Right renal cortex interstitium (tissue), 3 donors: ENCODE results near the gene PPT2. TPM values are rescaled to one million over a fixed set of nuclear protein-coding genes. Genes with fewer than 3 reads are reported as not detected.
"Not testable (repeated sequence)": the region's sequence is repeated elsewhere in the genome, so short reads cannot be mapped to it uniquely, and the experiment has no call there.

Experiments used
- DNase-seq, 3 donors: peaks; one replicate each; pipeline ENCODE4 v3.0.0-alpha.2; 2013; ENCODE audit warnings: low read depth in 3 of 3, low spot score in 2 of 3
- polyA plus RNA-seq, 3 donors: library from polyadenylated mRNA; unstranded; fragments of 120-200 nt; gene quantifications; one replicate each; pipeline ENCODE4 v1.2.1, GENCODE V29; 2013; ENCODE audit not compliant: insufficient read length in 3 of 3

The PPT2 gene
- polyA plus RNA-seq, 3 donors, result 28.5 to 32.0 (median 28.8) TPM

- DNase-seq, result not testable (repeated sequence)
These were observed 33.9 kb downstream of the PPT2 start for GRCh38 chr6:32187725-32188380.

- DNase-seq, result no peak
These were observed 34.6 kb downstream of the PPT2 start for GRCh38 chr6:32188381-32189068.

- DNase-seq, result no peak
These were observed 35.3 kb downstream of the PPT2 start for GRCh38 chr6:32189069-32189741.

- DNase-seq, result no peak
These were observed 35.8 kb downstream of the PPT2 start for GRCh38 chr6:32189742-32190053.

- DNase-seq, result peak in 2 of 3 donors; percentile 86 to 88
These were observed 36.3 kb downstream of the PPT2 start, which contains the start of gene PBX2 for GRCh38 chr6:32190054-32190851. Gene PBX2 (minus strand): TSS chr6:32190202. CDS start chr6:32189915, 287 bp downstream.

DNA sequence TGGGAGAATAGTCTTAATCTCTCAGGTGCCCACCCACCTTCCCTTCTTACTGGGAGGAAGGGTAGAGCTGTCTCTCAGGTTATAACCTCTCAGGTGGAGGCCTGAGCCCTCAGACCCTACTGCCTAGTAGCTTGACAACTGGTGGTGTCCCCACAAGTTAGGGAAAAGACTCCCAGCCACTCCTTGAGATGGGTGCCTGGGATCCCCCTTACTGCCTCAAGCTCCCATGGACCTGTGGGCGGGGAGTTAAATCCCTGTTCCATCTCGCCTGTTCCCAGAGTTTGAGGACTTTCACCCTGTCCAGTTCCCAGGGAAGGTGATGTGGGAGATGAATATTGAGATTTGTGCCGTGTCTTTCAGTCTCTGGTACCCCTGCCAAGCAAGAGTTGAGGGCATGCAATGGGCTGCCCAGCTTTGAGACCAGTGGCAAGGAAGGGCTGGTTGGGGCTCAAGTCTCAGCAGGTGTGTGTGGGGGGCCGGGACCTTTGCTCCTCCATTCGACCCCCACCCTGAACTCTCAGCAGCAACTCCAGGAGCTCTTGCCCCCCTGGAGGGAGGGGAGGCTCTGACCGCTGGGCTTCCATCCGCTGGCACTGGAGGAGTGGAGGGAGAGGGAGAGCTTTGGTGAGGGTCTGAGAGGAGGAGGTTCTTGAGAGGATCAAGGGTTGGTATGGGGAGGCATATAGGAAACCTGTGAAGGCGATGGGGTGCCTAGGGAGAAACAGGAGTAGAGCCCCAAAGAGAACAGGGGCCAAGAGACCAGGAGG, 37.2 kb downstream of the PPT2 start:
- no peak for DNase-seq

DNA sequence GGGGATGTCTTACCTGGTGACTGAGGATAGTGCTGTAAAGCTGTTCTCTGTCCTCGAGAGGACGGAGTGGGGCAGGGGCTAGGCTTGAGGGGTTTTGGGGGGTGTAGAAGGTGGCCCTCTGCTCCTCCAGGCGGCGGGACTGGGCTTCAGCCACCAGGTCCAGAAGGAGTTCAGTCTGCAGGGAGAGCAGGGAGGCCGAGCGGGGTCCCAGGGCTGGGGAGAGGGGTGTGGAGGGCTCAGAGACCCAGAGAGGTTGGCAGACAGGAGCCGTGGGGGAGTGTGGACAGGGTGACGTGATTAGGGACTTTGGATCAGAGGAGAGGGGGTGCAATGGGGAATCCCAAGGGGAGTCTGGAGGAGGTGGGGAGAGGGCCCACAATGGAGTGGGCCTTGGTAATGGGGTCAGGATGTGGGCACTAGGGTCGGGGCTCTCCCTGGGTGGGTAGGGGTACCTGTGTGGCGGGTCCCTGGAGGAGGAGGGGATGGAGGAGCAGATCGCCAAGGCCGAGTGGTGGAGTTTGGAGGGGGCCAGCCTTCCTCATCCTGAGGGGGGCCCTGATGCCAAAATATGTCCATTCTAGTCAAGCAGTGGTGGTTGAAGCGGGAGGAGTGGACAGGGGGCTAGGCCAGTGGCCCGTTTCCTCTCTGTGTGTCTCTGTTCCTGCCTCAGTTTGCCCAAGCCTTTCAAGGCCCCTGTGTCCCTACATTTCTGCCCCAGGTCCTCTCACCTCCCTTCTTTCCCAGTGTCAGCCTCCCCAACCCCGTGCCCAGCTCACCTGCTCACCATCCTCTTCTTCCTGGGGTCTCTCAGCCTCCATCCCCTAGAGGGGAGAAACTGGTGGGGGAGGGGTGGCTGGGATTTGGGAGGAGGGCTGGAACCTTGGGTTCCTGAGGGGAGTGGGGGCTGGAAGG, 38.0 kb downstream of the PPT2 start:
- no peak for DNase-seq

GRCh38 chr6:32192608-32193039, 38.7 kb downstream of the PPT2 start, which contains the start of gene GPSM3:
Gene GPSM3 (minus strand): TSS chr6:32192643. CDS start chr6:32192513, 130 bp downstream.
- no peak for DNase-seq

DNA sequence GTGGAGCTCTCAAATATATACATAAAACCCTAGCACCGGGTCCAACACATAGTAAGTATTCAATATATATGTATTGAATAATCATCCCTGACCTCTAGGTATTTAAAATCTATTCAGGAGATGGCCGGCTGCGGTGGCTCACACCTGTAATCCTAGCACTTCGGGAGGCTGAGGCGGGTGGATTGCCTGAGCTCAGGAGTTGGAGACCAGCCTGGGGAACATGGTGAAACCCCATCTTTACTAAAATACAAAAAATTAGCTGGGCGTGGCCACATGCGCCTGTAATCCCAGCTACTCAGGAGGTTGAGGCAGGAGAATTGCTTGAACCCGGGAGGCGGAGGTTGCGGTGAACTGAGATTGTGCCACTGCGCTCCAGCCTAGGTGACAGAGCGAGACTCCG, 39.2 kb downstream of the PPT2 start:
- DNase-seq, result not testable (repeated sequence)

- no peak for DNase-seq
These were observed 40.4 kb downstream of the PPT2 start for GRCh38 chr6:32194388-32194787.

- no peak for DNase-seq
These were observed 41.1 kb downstream of the PPT2 start for GRCh38 chr6:32194825-32195651.

DNA sequence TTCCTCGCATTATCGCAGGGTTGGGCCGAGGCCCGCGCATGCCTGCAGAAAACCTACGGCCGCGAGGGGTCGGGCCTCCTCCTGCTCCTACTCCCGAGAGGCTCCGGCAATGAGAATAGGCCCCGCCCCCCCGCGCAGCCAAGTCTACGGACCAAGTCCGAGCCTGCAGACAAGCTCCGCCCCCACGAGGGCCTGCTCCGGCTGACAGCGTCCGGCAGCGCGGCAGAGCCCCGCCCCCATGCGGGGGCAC, 41.6 kb downstream of the PPT2 start:
- peak; percentile 98 to 99 (median 99) for DNase-seq

DNA sequence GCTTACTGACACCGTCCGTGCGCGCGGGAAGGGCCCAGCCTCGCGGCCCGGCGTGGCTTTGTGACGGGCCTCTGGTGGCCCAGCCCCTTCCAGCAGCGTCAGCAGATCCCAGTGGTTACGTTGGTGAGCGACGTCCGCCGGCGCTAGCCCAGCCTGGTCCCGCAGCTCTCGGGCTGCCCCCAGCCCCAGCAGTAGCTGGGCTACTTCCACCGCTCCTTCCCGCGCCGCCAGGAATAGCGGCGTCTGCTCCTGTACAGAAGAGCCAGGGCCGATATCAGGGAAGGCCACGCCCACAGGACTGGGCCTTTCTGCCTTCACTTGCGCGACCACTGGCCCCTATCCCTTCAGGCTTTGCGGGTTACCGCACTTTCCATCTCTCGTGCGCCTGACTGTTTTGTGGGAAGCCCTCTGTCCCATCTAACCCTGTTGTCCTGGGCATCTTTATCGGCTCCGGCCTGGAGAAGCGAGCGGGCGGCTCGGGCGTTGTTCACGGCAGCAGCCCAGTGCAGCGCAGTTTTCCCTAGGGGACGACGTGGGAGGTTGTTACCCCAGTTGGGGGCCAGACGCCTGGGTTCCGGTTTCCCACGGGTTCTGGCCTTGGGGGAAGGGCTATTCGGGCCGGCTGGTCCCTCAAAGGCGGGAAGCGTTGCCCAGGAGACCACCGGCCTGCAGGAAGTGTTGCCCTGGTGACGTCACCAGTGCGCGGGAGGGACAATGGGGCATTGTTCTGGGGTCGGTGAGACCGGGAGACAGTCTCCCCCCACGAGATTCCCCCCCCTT, 42.2 kb downstream of the PPT2 start:
- DNase-seq, result peak in 2 of 3 donors; percentile 85 to 87

- no peak for DNase-seq
These were observed 43.0 kb downstream of the PPT2 start for GRCh38 chr6:32196682-32197616.

DNA sequence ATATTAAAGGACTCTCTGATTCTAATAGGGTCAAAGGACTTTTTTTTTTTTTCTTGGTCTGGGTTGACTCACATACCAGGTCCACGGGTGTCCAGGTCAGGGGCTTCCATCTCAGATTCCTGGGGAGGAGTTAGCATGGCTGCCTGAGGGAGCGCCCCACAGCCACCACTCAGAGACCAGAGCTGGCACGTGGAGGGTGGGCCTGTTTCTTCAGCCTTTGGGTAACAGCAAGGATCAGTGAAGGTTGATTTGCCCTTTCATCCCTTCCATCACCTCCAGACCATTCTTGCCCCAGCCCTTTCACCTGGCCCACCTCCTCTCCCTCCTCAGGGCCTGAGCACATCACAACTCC, 44.4 kb downstream of the PPT2 start:
- no peak for DNase-seq

- no peak for DNase-seq
These were observed 44.9 kb downstream of the PPT2 start for GRCh38 chr6:32198866-32199265.
